H1 (cell line): ENCODE results near the gene CREBZF. TPM values are rescaled to one million over a fixed set of nuclear protein-coding genes. Genes with fewer than 3 reads are reported as not detected.

Experiments
- CTCF ChIA-PET: fragments of 300-600 bp; sonication (Branson Sonifier 250); formaldehyde crosslinking; loops from one replicate; lab custom pipeline; 2021; ENCODE audit not compliant: partially characterized antibody; lab: Charles Lee
- POLR2A ChIA-PET: fragments of 300-600 bp; sonication (Branson Sonifier 250); formaldehyde crosslinking; loops from one replicate; lab custom pipeline; 2021; ENCODE audit warnings: inconsistent platforms; ENCODE audit not compliant: partially characterized antibody; lab: Charles Lee
- DNase-seq, 2 experiments: peaks; one replicate each; pipeline versions ENCODE4 v3.0.0 to v3.0.0-alpha.2; 2010 to 2022; ENCODE audit warnings: low spot score in 2 of 2, low read depth in 1 of 2, mixed read lengths in 1 of 2
- FAIRE-seq: peaks from 2 replicates; lab custom pipeline; 2011; peaks lifted over from hg19 to GRCh38; lab: Jason Lieb, UNC
- H2AFZ ChIP-seq: 2 replicates; pipeline ENCODE4 v1.8.1; 2012; ENCODE audit warnings: low read length, inconsistent platforms
- H2AK5ac ChIP-seq: 2 replicates; pipeline ENCODE4 v1.6.1; 2013; ENCODE audit warnings: low read depth, low read length
- H2BK120ac ChIP-seq: replicated peaks from 2 replicates; pipeline ENCODE3; 2013; ENCODE audit warnings: low read depth, low read length, inconsistent platforms
- H2BK12ac ChIP-seq: 2 replicates; pipeline ENCODE4 v1.6.1; 2013; ENCODE audit warnings: low read depth, low read length
- H2BK15ac ChIP-seq: 2 replicates; pipeline ENCODE4 v1.6.1; 2013; ENCODE audit warnings: low read length
- H2BK20ac ChIP-seq: 2 replicates; pipeline ENCODE4 v1.6.1; 2013; ENCODE audit warnings: low read length
- H2BK5ac ChIP-seq: 2 replicates; pipeline ENCODE4 v1.6.1; 2013; ENCODE audit warnings: low read depth, low read length
- H3K14ac ChIP-seq: 2 replicates; pipeline ENCODE4 v1.6.1; 2013; ENCODE audit warnings: inconsistent platforms; ENCODE audit not compliant: insufficient read length
- H3K18ac ChIP-seq: 2 replicates; pipeline ENCODE4 v1.6.1; 2013; ENCODE audit warnings: low read length; ENCODE audit errors: extremely low read depth
- H3K23ac ChIP-seq: 2 replicates; pipeline ENCODE4 v1.6.1; 2013; ENCODE audit warnings: inconsistent platforms; ENCODE audit not compliant: insufficient read length
- H3K23me2 ChIP-seq: 2 replicates; pipeline ENCODE4 v1.6.1; 2013; ENCODE audit warnings: low read depth, low read length
- H3K27ac ChIP-seq: 2 replicates; pipeline ENCODE4 v1.6.1; 2011; ENCODE audit warnings: low read depth, low read length, inconsistent platforms
- H3K27me3 ChIP-seq, 4 experiments: replicated peaks in 1 of 4; 1 replicate in 1 of 4; 2 replicates in 3 of 4; pipeline versions ENCODE4 v1.6.1 to v1.8.1; 2011 to 2013; ENCODE audit warnings: low read length in 3 of 4, mild to moderate bottlenecking in 3 of 4, inconsistent platforms in 2 of 4, mixed read lengths in 2 of 4, moderate library complexity in 1 of 4; ENCODE audit not compliant: control insufficient read depth in 3 of 4, insufficient read depth in 3 of 4; ENCODE audit errors: extremely low read depth in 1 of 4
- H3K36me3 ChIP-seq, 4 experiments: 2 replicates each; pipeline versions ENCODE4 v1.6.1 to v1.8.1; 2011 to 2013; ENCODE audit warnings: mild to moderate bottlenecking in 4 of 4, low read length in 3 of 4, moderate library complexity in 2 of 4, control low read depth in 1 of 4, inconsistent platforms in 1 of 4; ENCODE audit not compliant: insufficient read depth in 4 of 4, control insufficient read depth in 2 of 4
- H3K4ac ChIP-seq: replicated peaks from 2 replicates; pipeline ENCODE3; 2013; ENCODE audit warnings: low read length, low read depth, mixed read lengths, inconsistent platforms; ENCODE audit not compliant: insufficient read length
- H3K4me1 ChIP-seq, 4 experiments: replicated peaks in 1 of 4; 1 replicate in 1 of 4; 2 replicates in 3 of 4; pipeline versions ENCODE4 v1.6.1 to v1.8.1; 2011 to 2013; ENCODE audit warnings: low read length in 3 of 4, inconsistent platforms in 2 of 4, mixed read lengths in 1 of 4; ENCODE audit not compliant: insufficient read depth in 4 of 4, control insufficient read depth in 3 of 4
- H3K4me2 ChIP-seq, 2 experiments: 2 replicates each; pipeline versions ENCODE4 v1.6.1 to v1.8.1; 2011 to 2013; ENCODE audit warnings: low read depth in 2 of 2, low read length in 2 of 2, control low read depth in 1 of 2, inconsistent platforms in 1 of 2, mild to moderate bottlenecking in 1 of 2; ENCODE audit not compliant: insufficient read depth in 1 of 2
- H3K4me3 ChIP-seq, 4 experiments: fragments of 200-600, 300-600 bp in 1 of 4; sonication (generic), shearing (Covaris generic), sonication (Bioruptor Twin) in 1 of 4; 2 replicates each; pipeline versions ENCODE4 v1.5.1 to v1.8.1; 2011 to 2016; ENCODE audit warnings: low read length in 4 of 4, low read depth in 3 of 4, control low read depth in 2 of 4, inconsistent platforms in 2 of 4, mild to moderate bottlenecking in 2 of 4, mixed read lengths in 1 of 4, moderate library complexity in 1 of 4; ENCODE audit not compliant: insufficient read depth in 2 of 4; ENCODE audit errors: extremely low read depth in 1 of 4
- H3K56ac ChIP-seq: replicated peaks from 2 replicates; pipeline ENCODE3; 2013; ENCODE audit warnings: low read depth, mild to moderate bottlenecking, mixed read lengths, low read length, inconsistent platforms; ENCODE audit not compliant: insufficient read length
- H3K79me1 ChIP-seq: 2 replicates; pipeline ENCODE4 v1.6.1; 2013; ENCODE audit warnings: low read depth, low read length, control low read depth
- H3K79me2 ChIP-seq, 2 experiments: 2 replicates each; pipeline versions ENCODE4 v1.6.1 to v1.8.1; 2012 to 2013; ENCODE audit warnings: low read length in 2 of 2, mild to moderate bottlenecking in 2 of 2, inconsistent platforms in 1 of 2; ENCODE audit not compliant: insufficient read depth in 2 of 2, control insufficient read depth in 1 of 2
- H3K9ac ChIP-seq, 4 experiments: replicated peaks in 1 of 4; 1 replicate in 1 of 4; 2 replicates in 3 of 4; pipeline versions ENCODE4 v1.6.1 to v1.8.1; 2011 to 2013; ENCODE audit warnings: low read depth in 3 of 4, low read length in 3 of 4, control low read depth in 2 of 4, mild to moderate bottlenecking in 2 of 4, moderate library complexity in 2 of 4, inconsistent platforms in 1 of 4; ENCODE audit errors: extremely low read depth in 1 of 4
- H3K9me3 ChIP-seq, 2 experiments: 2 replicates each; pipeline versions ENCODE4 v1.6.1 to v1.8.1; 2012 to 2013; ENCODE audit warnings: mild to moderate bottlenecking in 2 of 2, moderate library complexity in 2 of 2, control low read depth in 1 of 2, inconsistent platforms in 1 of 2, low read depth in 1 of 2, low read length in 1 of 2, mixed read lengths in 1 of 2; ENCODE audit not compliant: insufficient read depth in 2 of 2
- H4K20me1 ChIP-seq, 2 experiments: replicated peaks in 1 of 2; 2 replicates each; pipeline versions ENCODE3 to v1.8.1; 2011 to 2013; ENCODE audit warnings: inconsistent platforms in 2 of 2, low read length in 2 of 2, mild to moderate bottlenecking in 1 of 2; ENCODE audit not compliant: insufficient read depth in 2 of 2, control insufficient read depth in 1 of 2
- H4K5ac ChIP-seq: 2 replicates; pipeline ENCODE4 v1.6.1; 2013; ENCODE audit warnings: low read length, low read depth, mixed read lengths, inconsistent platforms; ENCODE audit not compliant: insufficient read length
- H4K8ac ChIP-seq: 2 replicates; pipeline ENCODE4 v1.8.0; 2013; ENCODE audit warnings: mild to moderate bottlenecking, moderate library complexity, low read length, inconsistent platforms; ENCODE audit not compliant: insufficient read depth; ENCODE audit errors: extremely low read depth
- H4K91ac ChIP-seq: replicated peaks from 2 replicates; pipeline ENCODE3; 2013; ENCODE audit warnings: low read length, mixed read lengths, inconsistent platforms; ENCODE audit not compliant: insufficient read length
- CEBPB ChIP-seq: IDR thresholded peaks from 2 replicates; pipeline ENCODE4 v1.6.1; 2012; ENCODE audit warnings: low read depth, low read length
- EGR1 ChIP-seq: IDR thresholded peaks from 2 replicates; pipeline ENCODE4 v1.6.1; 2011; ENCODE audit warnings: low read depth, low read length, borderline replicate concordance
- EZH2 ChIP-seq: fragments of 200-600 bp; sonication (generic); IDR thresholded peaks from 2 replicates; pipeline ENCODE4 v1.7.1; 2012; ENCODE audit warnings: low read depth, mild to moderate bottlenecking, moderate library complexity, low read length, inconsistent platforms; ENCODE audit not compliant: severe bottlenecking
- POLR2AphosphoS5 ChIP-seq: IDR thresholded peaks from 2 replicates; pipeline ENCODE4 v1.6.1; 2011; ENCODE audit warnings: low read depth, low read length
- RFX5 ChIP-seq: IDR thresholded peaks from 2 replicates; pipeline ENCODE4 v1.6.1; 2011; ENCODE audit warnings: low read depth, low read length, improper control_type of control experiment, borderline replicate concordance
- RXRA ChIP-seq: IDR thresholded peaks from 2 replicates; pipeline ENCODE4 v1.6.1; 2011; ENCODE audit warnings: low read depth, mild to moderate bottlenecking, low read length, moderate library complexity; ENCODE audit not compliant: insufficient read depth
- TEAD4 ChIP-seq: IDR thresholded peaks from 2 replicates; pipeline ENCODE4 v1.6.1; 2012; ENCODE audit warnings: low read depth, low read length, inconsistent platforms, mixed read lengths
- WGBS, 2 experiments: shearing (Covaris generic) in 1 of 2; methylation state at CpG; one replicate each; pipeline versions ENCODE4 v1.1.6 to v1.1.7; 2013 to 2015; ENCODE audit warnings: low lambda C conversion rate in 2 of 2, mixed read lengths in 2 of 2, inconsistent platforms in 1 of 2, low coverage in 1 of 2, missing lambda C conversion rate in 1 of 2; ENCODE audit not compliant: insufficient replicate concordance in 2 of 2, insufficient coverage in 1 of 2, insufficient read length in 1 of 2; ENCODE audit errors: extremely low coverage in 1 of 2, missing lambda C conversion rate in 1 of 2; 5-methylcytosine and 5-hydroxymethylcytosine counted together
- polyA plus RNA-seq, 7 experiments: library from polyadenylated mRNA; depleted of rRNA in 3 of 7; stranded (reverse) in 5 of 7; unstranded in 2 of 7; fragments of >200 nt in 5 of 7; fragments of 200-250 nt in 2 of 7; gene quantifications; 1 replicate in 5 of 7; 2 replicates in 1 of 7; 4 replicates in 1 of 7; pipeline versions ENCODE4 v1.2.1 to v1.2.3, GENCODE V29; 2011 to 2013; ENCODE audit warnings: missing spikeins in 2 of 7, mixed read lengths in 2 of 7
- total RNA-seq: library from RNA; stranded (reverse); fragmentation: NEBNext Ultra II Directional; extraction: Animal tissue kit (Norgen Biotek cat#: 25700); gene quantifications from 2 replicates; pipeline ENCODE4 v1.2.1, GENCODE V29; 2021
- TF ChIP-seq, protein P1 (sequence below): IDR thresholded peaks from 2 replicates; pipeline ENCODE4 v1.6.1; 2011; ENCODE audit warnings: low read depth, mild to moderate bottlenecking, low read length; ENCODE audit not compliant: insufficient read depth
- TF ChIP-seq, protein P2 (sequence below): IDR thresholded peaks from 2 replicates; pipeline ENCODE4 v1.6.1; 2012; ENCODE audit warnings: inconsistent platforms

CREBZF gene
- total and polyA plus RNA-seq, 2 of the 8 experiments (the other 6 are each of a cell fraction or from before 2014, with no cell fraction given): 15.4 to 44.9 TPM

DNA sequence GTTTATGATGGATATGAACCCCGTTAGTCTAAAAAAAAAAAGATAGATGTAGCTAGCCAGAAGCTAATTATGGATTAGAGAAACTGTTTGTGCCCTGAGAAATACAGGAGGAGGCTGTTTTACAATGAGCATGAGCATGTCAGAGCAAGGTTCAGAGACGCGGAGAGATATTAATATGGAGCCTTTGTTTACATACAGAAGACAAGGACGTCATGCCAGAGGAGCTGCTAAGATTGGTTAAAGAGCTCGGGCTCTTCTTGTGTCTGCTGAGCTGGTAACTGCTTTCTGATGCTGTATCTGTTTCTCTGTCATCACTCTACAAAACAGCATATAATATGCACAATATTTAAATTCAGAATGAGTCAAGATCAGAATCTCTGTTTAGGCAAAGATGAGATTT is 46.0 kb upstream of the CREBZF start:
- H3K4me3 ChIP-seq: no peak overlapping the region
- H3K27me3 ChIP-seq: no peaks in the 10 kb centered on the region
- H2BK5ac ChIP-seq: no peak overlapping the region
- H2AK5ac ChIP-seq: no peak overlapping the region
- no peaks in the 10 kb centered on the region for H3K23me2 ChIP-seq
- no peaks in the 10 kb centered on the region for H3K79me2 ChIP-seq
- H4K8ac ChIP-seq: no peak overlapping the region
- H3K4me2 ChIP-seq: no peak overlapping the region
- H2BK12ac ChIP-seq: no peak overlapping the region
- no peak overlapping the region for H3K27ac ChIP-seq
- no peaks in the 10 kb centered on the region for H3K9me3 ChIP-seq
- CTCF ChIA-PET: interaction anchor here (0.5 to 1.2 kb wide), 3 partner anchors 14 to 189 kb away, joined by 3 to 8 read pairs (median 5); no protein-coding TSS in a partner anchor
- H2BK15ac ChIP-seq: no peak overlapping the region
- DNase-seq (no peak), FAIRE-seq (no peak)
- H4K5ac ChIP-seq: no peak overlapping the region
- H4K91ac ChIP-seq: no peak overlapping the region
- no peak overlapping the region for H2BK20ac ChIP-seq
- no peak overlapping the region for H3K9ac ChIP-seq
- no peak overlapping the region for H3K4ac ChIP-seq
- WGBS, 2 experiments: 90% methylated on average over 5 of the region's 5 CpGs; no CpG with 5 or more reads in 1 of the 2 experiments
- no peak overlapping the region for H2AFZ ChIP-seq
- no peak overlapping the region for H2BK120ac ChIP-seq
- POLR2A ChIA-PET: interaction anchor here (0.6 kb wide), 1 partner anchor 11 kb away, joined by 3 read pairs; no protein-coding TSS in a partner anchor
- H3K36me3 ChIP-seq: no peaks in the 10 kb centered on the region
- H3K14ac ChIP-seq: no peak overlapping the region
- H3K18ac ChIP-seq: no peak overlapping the region
- no peak overlapping the region for H3K56ac ChIP-seq
- H3K4me1 ChIP-seq: no peaks in the 10 kb centered on the region
- no peaks in the 10 kb centered on the region for H4K20me1 ChIP-seq
- H3K23ac ChIP-seq: no peak overlapping the region
- H3K79me1 ChIP-seq: no peaks in the 10 kb centered on the region
- no peak for TF ChIP-seq TEAD4
- TF ChIP-seq, protein P1, sequence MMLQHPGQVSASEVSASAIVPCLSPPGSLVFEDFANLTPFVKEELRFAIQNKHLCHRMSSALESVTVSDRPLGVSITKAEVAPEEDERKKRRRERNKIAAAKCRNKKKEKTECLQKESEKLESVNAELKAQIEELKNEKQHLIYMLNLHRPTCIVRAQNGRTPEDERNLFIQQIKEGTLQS: no peak
- TF ChIP-seq, protein P2, sequence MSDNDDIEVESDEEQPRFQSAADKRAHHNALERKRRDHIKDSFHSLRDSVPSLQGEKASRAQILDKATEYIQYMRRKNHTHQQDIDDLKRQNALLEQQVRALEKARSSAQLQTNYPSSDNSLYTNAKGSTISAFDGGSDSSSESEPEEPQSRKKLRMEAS: no peak
- TF ChIP-seq POLR2AphosphoS5: no peak
- no peak for TF ChIP-seq RXRA
- no peak for TF ChIP-seq RFX5
- no peak for TF ChIP-seq CEBPB
- TF ChIP-seq EZH2: no peak
- no peak for TF ChIP-seq EGR1
